ENCODE measurements around the gene INSM2. TPM values are rescaled to one million over a fixed set of nuclear protein-coding genes. Genes with fewer than 3 reads are reported as not detected.

The INSM2 gene
- total and polyA plus RNA-seq, 7 donors, result not detected

GRCh38 chr14:35578135-35578534 lies 44.2 kb downstream of the INSM2 start:
- no peaks in the 10 kb centered on the region for H3K9me3 ChIP-seq
- DNase-seq, result no peak
- H3K27ac ChIP-seq, result no peak overlapping the region

DNA sequence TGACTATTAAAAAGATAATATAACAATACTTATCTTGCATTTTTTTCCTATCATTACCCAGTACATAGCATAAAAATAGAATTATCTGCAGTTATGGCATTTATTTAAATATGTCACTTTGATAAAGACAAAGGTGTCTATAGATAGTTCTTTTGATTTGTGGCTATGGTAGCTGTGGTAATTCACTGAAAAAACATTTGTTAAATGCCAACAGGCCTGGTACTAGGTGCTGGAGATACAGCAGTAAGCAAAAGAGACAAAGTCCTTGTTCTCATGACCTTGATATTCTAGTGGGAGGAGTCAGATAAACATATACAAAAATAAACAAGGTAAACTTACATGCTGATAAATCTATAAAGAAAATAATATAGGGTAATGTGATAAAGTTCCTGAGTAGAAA lies 44.7 kb downstream of the INSM2 start:
- intact Hi-C loops (cut with DNase I), result no loop called here
- no peaks in the 10 kb centered on the region for H3K27me3 ChIP-seq (ENCODE audit: insufficient read depth in 3 of 3, low read length in 2 of 3)
- H3K36me3 ChIP-seq (ENCODE audit: insufficient read depth in 1 of 2, low read depth in 1 of 2), result peaks cover 0 to 7% of the 10 kb centered on the region in 2 donors
- ATAC-seq (no peak), DNase-seq (no peak)
- no peaks in the 10 kb centered on the region for H3K9me3 ChIP-seq
- H3K4me3 ChIP-seq, result no peak overlapping the region
- TF ChIP-seq, protein P1, sequence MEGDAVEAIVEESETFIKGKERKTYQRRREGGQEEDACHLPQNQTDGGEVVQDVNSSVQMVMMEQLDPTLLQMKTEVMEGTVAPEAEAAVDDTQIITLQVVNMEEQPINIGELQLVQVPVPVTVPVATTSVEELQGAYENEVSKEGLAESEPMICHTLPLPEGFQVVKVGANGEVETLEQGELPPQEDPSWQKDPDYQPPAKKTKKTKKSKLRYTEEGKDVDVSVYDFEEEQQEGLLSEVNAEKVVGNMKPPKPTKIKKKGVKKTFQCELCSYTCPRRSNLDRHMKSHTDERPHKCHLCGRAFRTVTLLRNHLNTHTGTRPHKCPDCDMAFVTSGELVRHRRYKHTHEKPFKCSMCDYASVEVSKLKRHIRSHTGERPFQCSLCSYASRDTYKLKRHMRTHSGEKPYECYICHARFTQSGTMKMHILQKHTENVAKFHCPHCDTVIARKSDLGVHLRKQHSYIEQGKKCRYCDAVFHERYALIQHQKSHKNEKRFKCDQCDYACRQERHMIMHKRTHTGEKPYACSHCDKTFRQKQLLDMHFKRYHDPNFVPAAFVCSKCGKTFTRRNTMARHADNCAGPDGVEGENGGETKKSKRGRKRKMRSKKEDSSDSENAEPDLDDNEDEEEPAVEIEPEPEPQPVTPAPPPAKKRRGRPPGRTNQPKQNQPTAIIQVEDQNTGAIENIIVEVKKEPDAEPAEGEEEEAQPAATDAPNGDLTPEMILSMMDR (IDR thresholded peaks at IDR 0.05), result no peak
- no peak overlapping the region for H3K27ac ChIP-seq
- H3K4me1 ChIP-seq, result peaks cover 5% of the 10 kb centered on the region

More at GRCh38 chr14:35578135-35578534, 44.2 kb downstream of the INSM2 start:
- Histone ChIP-seq H3K4me1 (peaks cover 5% of the 10 kb centered on the region), H3K27me3 (ENCODE audit: insufficient read depth in 3 of 3, low read length in 2 of 3) (no peaks in the 10 kb centered on the region), H3K36me3 (ENCODE audit: insufficient read depth in 1 of 2, low read depth in 1 of 2) (peaks cover 0 to 7% of the 10 kb centered on the region in 2 donors), H3K4me3 (no peak overlapping the region)
- WGBS, 3 donors, result 93 to 97% (median 95%) methylated on average over 2 of the region's 2 CpGs
- no peak for ATAC-seq
- TF ChIP-seq, protein P1 (IDR thresholded peaks at IDR 0.05), result no peak
- intact Hi-C loops (cut with DNase I), result no loop called here

Other genes with a start within 250 kb of the INSM2 start
- gene PSMA6, start 241.8 kb upstream of the INSM2 start, total RNA-seq, result 100 to 1,000 TPM; 176 to 276 (median 262) TPM
- gene PSMA6, start 241.8 kb upstream of the INSM2 start, polyA plus RNA-seq, result 100 to 1,000 TPM; 328 to 653 (median 448) TPM
- 100 to 1,000 TPM in 2 of 4 donors, 10 to 100 TPM in 2; 48.7 to 144 (median 96.4) TPM for gene NFKBIA, start 129.4 kb upstream of the INSM2 start, total RNA-seq
- 100 to 1,000 TPM in 1 of 3 donors, 10 to 100 TPM in 2; 84.1 to 151 (median 94.0) TPM for gene NFKBIA, start 129.4 kb upstream of the INSM2 start, polyA plus RNA-seq